Gastroesophageal sphincter (tissue), 4 donors: ENCODE results near the gene TREM2. TPM values are rescaled to one million over a fixed set of nuclear protein-coding genes. Genes with fewer than 3 reads are reported as not detected.

Experiments used
- ATAC-seq: fragments of 150-250 bp; one replicate; pipeline ENCODE4 v1.9.1; 2016; ENCODE audit warnings: mild to moderate bottlenecking, moderate library complexity
- H3K27ac ChIP-seq, 4 donors: fragments of 200-600 bp; sonication (generic) in 3 of 4; 1 replicate in 3 of 4; 2 replicates in 1 of 4; pipeline ENCODE4 v1.5.1; 2016 to 2019
- H3K27me3 ChIP-seq: fragments of 200-600 bp; sonication (generic); one replicate; pipeline ENCODE4 v1.5.1; 2019
- H3K36me3 ChIP-seq, 2 donors: fragments of 200-600 bp; sonication (generic); one replicate each; pipeline ENCODE4 v1.5.1; 2019; ENCODE audit warnings: control low read depth in 1 of 2
- H3K4me1 ChIP-seq, 3 donors: fragments of 200-600 bp; sonication (generic); 1 replicate in 2 of 3; 2 replicates in 1 of 3; pipeline ENCODE4 v1.5.1; 2016 to 2019; ENCODE audit warnings: control low read depth in 2 of 3
- H3K4me3 ChIP-seq, 2 donors: fragments of 200-600 bp; sonication (generic); one replicate each; pipeline ENCODE4 v1.5.1; 2019; ENCODE audit warnings: mild to moderate bottlenecking in 1 of 2, moderate library complexity in 1 of 2
- H3K9me3 ChIP-seq, 3 donors: fragments of 200-600 bp; sonication (generic); one replicate each; pipeline ENCODE4 v1.5.1; 2017 to 2019; ENCODE audit warnings: control low read depth in 2 of 3
- CTCF ChIP-seq, 4 experiments: fragments of 200-600 bp in 2 of 4; fragments of 450-650 bp in 2 of 4; sonication (generic) in 1 of 4; IDR thresholded peaks; one replicate each; pipeline ENCODE4 v1.5.1; 2017 to 2019; ENCODE audit warnings: antibody characterized with exemption in 4 of 4, mild to moderate bottlenecking in 2 of 4, moderate library complexity in 2 of 4
- EP300 ChIP-seq: sonication (generic); formaldehyde crosslinking; IDR thresholded peaks from one replicate; pipeline ENCODE4 v1.6.1; 2017; ENCODE audit warnings: antibody characterized with exemption, mild to moderate bottlenecking
- POLR2A ChIP-seq, 2 donors: fragments of 450-650 bp; IDR thresholded peaks; one replicate each; pipeline ENCODE4 v1.6.1; 2017; ENCODE audit warnings: antibody characterized with exemption in 2 of 2, mild to moderate bottlenecking in 2 of 2, moderate library complexity in 1 of 2
- POLR2AphosphoS5 ChIP-seq: sonication (generic); formaldehyde crosslinking; IDR thresholded peaks from one replicate; pipeline ENCODE4 v1.6.1; 2017; ENCODE audit warnings: antibody characterized with exemption
- WGBS, 2 donors: methylation state at CpG; one replicate each; pipeline ENCODE4 v1.1.5; 2018; ENCODE audit warnings: low coverage in 1 of 2; 5-methylcytosine and 5-hydroxymethylcytosine counted together
- total RNA-seq, 4 donors: library from RNA; depleted of rRNA; stranded (reverse); fragments of >200 nt; gene quantifications; one replicate each; pipeline ENCODE4 v1.1.0, GENCODE V29; 2016

Gene TREM2
- total RNA-seq, 4 donors from 2014 or later: 0.42 to 1.7 (median 0.54) TPM; not detected in 1

DNA sequence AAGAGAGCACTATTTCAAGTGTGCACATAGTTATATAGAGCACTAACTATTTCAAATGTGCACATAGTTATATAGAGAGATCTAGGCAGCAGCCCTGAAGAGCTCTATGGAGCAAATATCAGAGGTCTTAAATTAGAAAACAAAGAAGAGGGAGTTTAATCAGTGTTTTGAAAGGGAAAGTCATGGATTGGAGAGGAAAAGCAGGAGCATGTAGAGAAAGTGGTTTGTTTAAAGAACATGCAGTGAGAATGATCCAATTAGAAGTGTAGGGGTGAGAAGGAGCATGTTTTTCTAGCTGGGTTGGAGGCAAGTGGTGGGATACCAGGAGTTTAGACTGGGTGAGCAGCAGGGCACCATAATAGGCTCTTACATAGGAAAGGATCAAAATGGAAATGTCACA, 26.0 kb downstream of the TREM2 start:
- no peaks in the 10 kb centered on the region for H3K27me3 ChIP-seq
- peaks cover 0 to 35% of the 10 kb centered on the region in 2 donors for H3K36me3 ChIP-seq
- no peak overlapping the region for H3K27ac ChIP-seq
- H3K9me3 ChIP-seq: no peaks in the 10 kb centered on the region
- H3K4me1 ChIP-seq: no peaks in the 10 kb centered on the region
- no peak for TF ChIP-seq CTCF (IDR thresholded peaks at IDR 0.05)
- no peak overlapping the region for H3K4me3 ChIP-seq
- no peak for ATAC-seq

- no peak for TF ChIP-seq EP300
- H3K27me3 ChIP-seq: no peaks in the 10 kb centered on the region
- H3K27ac ChIP-seq: no peak overlapping the region
- H3K4me1 ChIP-seq: no peaks in the 10 kb centered on the region
- H3K36me3 ChIP-seq: peaks cover 0 to 31% of the 10 kb centered on the region in 2 donors
- ATAC-seq: no peak
- 83 to 90% methylated on average over 3 of the region's 3 CpGs for WGBS, 2 donors
- no peaks in the 10 kb centered on the region for H3K9me3 ChIP-seq
- no peak overlapping the region for H3K4me3 ChIP-seq
Observed at GRCh38 chr6:41135062-41135832, 27.7 kb downstream of the TREM2 start.

- no peak for ATAC-seq
- peaks cover 0 to 23% of the 10 kb centered on the region in 2 donors for H3K36me3 ChIP-seq
- no peaks in the 10 kb centered on the region for H3K9me3 ChIP-seq
- TF ChIP-seq CTCF (IDR thresholded peaks at IDR 0.05) (no peak), EP300 (no peak), POLR2AphosphoS5 (no peak)
- H3K27ac ChIP-seq: no peak overlapping the region
- WGBS, 2 donors: 57 to 63% methylated on average over 1 of the region's 2 CpGs
- H3K4me3 ChIP-seq: no peak overlapping the region
- H3K4me1 ChIP-seq: no peaks in the 10 kb centered on the region
- H3K27me3 ChIP-seq: no peaks in the 10 kb centered on the region
Observed at GRCh38 chr6:41132254-41132653, 30.7 kb downstream of the TREM2 start.

- Histone ChIP-seq H3K27me3 (no peaks in the 10 kb centered on the region), H3K4me3 (no peak overlapping the region), H3K27ac (no peak overlapping the region), H3K36me3 (peaks cover 0 to 15% of the 10 kb centered on the region in 2 donors), H3K4me1 (no peaks in the 10 kb centered on the region), H3K9me3 (no peaks in the 10 kb centered on the region)
- no peak for TF ChIP-seq EP300
- ATAC-seq: no peak
- WGBS, 2 donors: 90 to 96% methylated on average over 3 of the region's 3 CpGs
Observed at GRCh38 chr6:41125282-41125681, 37.6 kb downstream of the TREM2 start.

DNA sequence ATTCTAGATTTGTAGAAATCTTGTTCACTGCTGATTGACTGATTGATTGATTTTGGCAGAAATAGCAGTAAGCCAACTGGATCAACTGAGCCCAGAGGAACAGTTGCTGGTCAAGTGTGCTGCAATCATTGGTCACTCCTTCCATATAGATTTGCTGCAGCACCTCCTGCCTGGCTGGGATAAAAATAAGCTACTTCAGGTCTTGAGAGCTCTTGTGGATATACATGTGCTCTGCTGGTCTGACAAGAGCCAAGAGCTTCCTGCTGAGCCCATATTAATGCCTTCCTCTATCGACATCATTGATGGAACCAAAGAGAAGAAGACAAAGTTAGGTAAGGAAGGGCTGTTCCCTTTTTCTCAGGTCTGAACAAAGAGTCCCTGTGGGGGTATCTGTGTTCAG, 40.0 kb downstream of the TREM2 start:
- ATAC-seq: no peak
- Histone ChIP-seq H3K27ac (no peak overlapping the region), H3K27me3 (no peaks in the 10 kb centered on the region), H3K9me3 (no peaks in the 10 kb centered on the region), H3K36me3 (peaks cover 0 to 15% of the 10 kb centered on the region in 2 donors), H3K4me3 (no peak overlapping the region), H3K4me1 (no peaks in the 10 kb centered on the region)
- WGBS, 2 donors: 88 to 100% methylated on average over 1 of the region's 1 CpG
- no peak for TF ChIP-seq CTCF (IDR thresholded peaks at IDR 0.05)
- TF ChIP-seq POLR2AphosphoS5: no peak
- no peak for TF ChIP-seq POLR2A (IDR thresholded peaks at IDR 0.05)
- TF ChIP-seq EP300: no peak

DNA sequence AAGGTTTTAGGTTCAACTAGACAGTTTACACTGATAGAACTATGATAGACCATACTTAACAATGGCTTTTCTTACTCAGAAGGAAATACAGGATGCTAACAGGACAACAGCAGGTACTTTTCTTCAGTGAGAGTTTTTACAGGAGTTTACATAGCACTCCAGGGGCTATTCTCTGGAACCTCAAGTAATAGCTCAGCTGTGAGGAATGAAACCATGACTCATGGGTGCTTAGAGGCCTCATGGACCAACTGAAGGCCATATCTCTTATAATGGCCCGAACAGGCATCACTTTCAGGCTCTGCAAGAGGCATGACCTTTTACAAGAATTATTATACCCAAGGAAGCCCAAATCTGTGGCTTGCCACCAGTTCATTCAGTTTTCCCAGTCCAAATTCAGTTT, 40.5 kb downstream of the TREM2 start:
- H3K9me3 ChIP-seq: no peaks in the 10 kb centered on the region
- peaks cover 0 to 15% of the 10 kb centered on the region in 2 donors for H3K36me3 ChIP-seq
- no peak for TF ChIP-seq POLR2AphosphoS5
- TF ChIP-seq CTCF (IDR thresholded peaks at IDR 0.05): no peak
- TF ChIP-seq POLR2A (IDR thresholded peaks at IDR 0.05): no peak
- TF ChIP-seq EP300: no peak
- 100% methylated on average over 1 of the region's 1 CpG; no CpG with 5 or more reads in 1 of the 2 donors for WGBS, 2 donors
- no peak for ATAC-seq
- no peak overlapping the region for H3K27ac ChIP-seq
- H3K4me1 ChIP-seq: no peaks in the 10 kb centered on the region
- no peak overlapping the region for H3K4me3 ChIP-seq
- H3K27me3 ChIP-seq: no peaks in the 10 kb centered on the region
